ENCODE data around the gene PIP4K2A. TPM values are rescaled to one million over a fixed set of nuclear protein-coding genes. Genes with fewer than 3 reads are reported as not detected.

PIP4K2A gene
- total RNA-seq, 1 experiment from 2014 or later: 21.4 TPM

- H3F3A ChIP-seq (ENCODE audit: insufficient read depth, low read depth): no peaks in the 10 kb centered on the region
- H3K9me2 ChIP-seq (ENCODE audit: insufficient read depth): no peaks in the 10 kb centered on the region
- no peak for DNase-seq
- intact Hi-C loops (cut with micrococcal nuclease; ENCODE audit: unreplicated experiment): no loop called here
- no peak overlapping the region for H3K4me2 ChIP-seq
- no peak for TF ChIP-seq CTCF (conservative IDR thresholded peaks at IDR 0.05)
- H3K27ac ChIP-seq: no peak overlapping the region
- POLR2A ChIA-PET (ENCODE audit: unreplicated experiment): no interaction called here
- no peaks in the 10 kb centered on the region for H3K9me3 ChIP-seq (ENCODE audit: insufficient read depth, low read depth)
- no peak overlapping the region for H2AFZ ChIP-seq
- no peaks in the 10 kb centered on the region for H3K36me3 ChIP-seq (ENCODE audit: low read depth)
- no peaks in the 10 kb centered on the region for H4K20me1 ChIP-seq (ENCODE audit: insufficient read depth)
- CTCF ChIA-PET: no interaction called here
- no peaks in the 10 kb centered on the region for H3K4me1 ChIP-seq (replicated peaks; ENCODE audit: insufficient read depth)
- no TSS peak for BruUV-seq (replicated peaks)
- H3K27me3 ChIP-seq (ENCODE audit: insufficient read depth, low read depth): no peaks in the 10 kb centered on the region
- no peaks in the 10 kb centered on the region for H3K79me2 ChIP-seq (ENCODE audit: low read depth)
- H3K4me3 ChIP-seq: no peak overlapping the region
Measured at GRCh38 chr10:22552888-22553378, 161.4 kb downstream of the PIP4K2A start.

GRCh38 chr10:22551681-22552365 lies 162.6 kb downstream of the PIP4K2A start:
- Histone ChIP-seq H3K27ac (no peak overlapping the region), H3K79me2 (ENCODE audit: low read depth) (no peaks in the 10 kb centered on the region), H3K9me2 (ENCODE audit: insufficient read depth) (no peaks in the 10 kb centered on the region), H4K20me1 (ENCODE audit: insufficient read depth) (no peaks in the 10 kb centered on the region), H3F3A (ENCODE audit: insufficient read depth, low read depth) (no peaks in the 10 kb centered on the region), H3K4me2 (no peak overlapping the region), H3K4me3 (no peak overlapping the region), H3K4me1 (replicated peaks; ENCODE audit: insufficient read depth) (no peaks in the 10 kb centered on the region), H3K27me3 (ENCODE audit: insufficient read depth, low read depth) (no peaks in the 10 kb centered on the region), H2AFZ (no peak overlapping the region), H3K36me3 (ENCODE audit: low read depth) (no peaks in the 10 kb centered on the region), H3K9me3 (ENCODE audit: insufficient read depth, low read depth) (no peaks in the 10 kb centered on the region)
- no peak for DNase-seq
- CTCF ChIA-PET: no interaction called here
- TF ChIP-seq CTCF (conservative IDR thresholded peaks at IDR 0.05): no peak
- TF ChIP-seq EZH2 (IDR thresholded peaks at IDR 0.05; ENCODE audit: low read depth): no peak
- BruUV-seq (replicated peaks): no TSS peak
- POLR2A ChIA-PET (ENCODE audit: unreplicated experiment): no interaction called here
- intact Hi-C loops (cut with micrococcal nuclease; ENCODE audit: unreplicated experiment): no loop called here

- Histone ChIP-seq H3K27me3 (ENCODE audit: insufficient read depth, low read depth) (no peaks in the 10 kb centered on the region), H4K20me1 (ENCODE audit: insufficient read depth) (no peaks in the 10 kb centered on the region), H3F3A (ENCODE audit: insufficient read depth, low read depth) (no peaks in the 10 kb centered on the region), H3K79me2 (ENCODE audit: low read depth) (no peaks in the 10 kb centered on the region), H3K4me1 (replicated peaks; ENCODE audit: insufficient read depth) (no peaks in the 10 kb centered on the region), H3K36me3 (ENCODE audit: low read depth) (no peaks in the 10 kb centered on the region), H3K27ac (no peak overlapping the region), H3K4me2 (no peak overlapping the region), H2AFZ (no peak overlapping the region), H3K9me2 (ENCODE audit: insufficient read depth) (no peaks in the 10 kb centered on the region), H3K4me3 (no peak overlapping the region), H3K9me3 (ENCODE audit: insufficient read depth, low read depth) (no peaks in the 10 kb centered on the region)
- ChIA-PET CTCF (no interaction called here), POLR2A (ENCODE audit: unreplicated experiment) (no interaction called here)
- DNase-seq: peak in 1 of 2 experiments; percentile 38
- intact Hi-C loops (cut with micrococcal nuclease; ENCODE audit: unreplicated experiment): no loop called here
- no TSS peak for BruUV-seq (replicated peaks)
- TF ChIP-seq CTCF (conservative IDR thresholded peaks at IDR 0.05): peak; percentile 76
- TF ChIP-seq EZH2 (IDR thresholded peaks at IDR 0.05; ENCODE audit: low read depth): no peak
Measured at GRCh38 chr10:22550732-22551131, 163.6 kb downstream of the PIP4K2A start.
